HUES48 (cell line): ENCODE results near the gene SASH3.

Experiments used
- H3K27ac ChIP-seq: one replicate; pipeline ENCODE4 v1.7.0; 2013; ENCODE audit warnings: low read depth, low read length, inconsistent platforms
- H3K27me3 ChIP-seq: 2 replicates; pipeline ENCODE4 v1.6.1; 2013; ENCODE audit warnings: mild to moderate bottlenecking, low read length; ENCODE audit not compliant: control insufficient read depth, insufficient read depth
- H3K36me3 ChIP-seq: 2 replicates; pipeline ENCODE4 v1.6.1; 2013; ENCODE audit warnings: low read length; ENCODE audit not compliant: control insufficient read depth, insufficient read depth
- H3K4me1 ChIP-seq: 2 replicates; pipeline ENCODE4 v1.6.1; 2013; ENCODE audit warnings: mild to moderate bottlenecking, low read length; ENCODE audit not compliant: control insufficient read depth, insufficient read depth
- H3K4me3 ChIP-seq: 2 replicates; pipeline ENCODE4 v1.5.1; 2013; ENCODE audit warnings: mild to moderate bottlenecking, low read depth, low read length
- H3K9ac ChIP-seq: 2 replicates; pipeline ENCODE4 v1.6.1; 2013; ENCODE audit warnings: mild to moderate bottlenecking, low read depth, low read length, moderate library complexity
- H3K9me3 ChIP-seq: 2 replicates; pipeline ENCODE4 v1.6.1; 2013; ENCODE audit warnings: low read length; ENCODE audit not compliant: control insufficient read depth, insufficient read depth

The SASH3 gene

DNA sequence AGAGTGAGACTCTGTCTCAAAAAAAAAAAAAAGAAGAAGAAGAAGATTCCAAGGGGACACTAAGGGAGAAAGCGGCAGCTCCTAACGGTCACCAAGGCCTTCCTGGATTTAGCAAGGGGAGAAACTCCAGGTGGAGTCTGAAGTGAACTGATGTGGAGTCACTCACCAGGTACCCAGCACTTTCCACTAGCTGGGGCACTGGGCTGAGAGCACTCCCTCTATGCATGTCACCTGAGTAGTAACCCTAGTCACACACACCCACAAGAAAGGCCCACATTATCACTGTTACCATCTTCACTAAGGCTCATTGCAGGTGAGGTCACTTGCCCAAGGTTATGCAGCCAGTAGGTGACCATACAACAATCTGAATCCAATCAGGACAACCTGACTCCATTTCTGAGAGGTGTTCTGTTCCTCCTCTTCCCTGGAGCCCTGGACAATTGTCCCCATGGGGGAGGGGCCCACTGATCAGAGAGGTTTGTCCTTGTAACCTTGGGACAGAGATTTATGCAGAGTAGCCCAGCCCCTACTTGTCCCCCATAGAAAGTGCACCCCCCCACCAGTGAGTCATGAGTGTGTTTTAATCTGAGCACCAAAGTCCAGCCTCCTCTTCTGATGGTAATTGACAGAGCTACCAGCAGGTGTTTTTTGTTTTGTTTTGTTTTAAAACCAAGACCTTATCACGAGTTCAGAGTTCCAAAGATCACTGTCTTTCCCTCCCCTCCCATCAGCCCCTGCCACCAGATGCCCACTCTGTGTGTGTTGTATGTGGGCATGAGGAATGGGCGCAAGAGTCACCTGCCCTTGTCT lies 5.9 kb upstream of the SASH3 start:
- H3K9ac ChIP-seq: no peak overlapping the region
- H3K9me3 ChIP-seq: no peaks in the 10 kb centered on the region
- no peaks in the 10 kb centered on the region for H3K27me3 ChIP-seq
- no peak overlapping the region for H3K4me3 ChIP-seq
- no peaks in the 10 kb centered on the region for H3K36me3 ChIP-seq
- H3K27ac ChIP-seq: no peak overlapping the region
- peaks cover 6% of the 10 kb centered on the region; the same call in 1 of the 2 replicates for H3K4me1 ChIP-seq

DNA sequence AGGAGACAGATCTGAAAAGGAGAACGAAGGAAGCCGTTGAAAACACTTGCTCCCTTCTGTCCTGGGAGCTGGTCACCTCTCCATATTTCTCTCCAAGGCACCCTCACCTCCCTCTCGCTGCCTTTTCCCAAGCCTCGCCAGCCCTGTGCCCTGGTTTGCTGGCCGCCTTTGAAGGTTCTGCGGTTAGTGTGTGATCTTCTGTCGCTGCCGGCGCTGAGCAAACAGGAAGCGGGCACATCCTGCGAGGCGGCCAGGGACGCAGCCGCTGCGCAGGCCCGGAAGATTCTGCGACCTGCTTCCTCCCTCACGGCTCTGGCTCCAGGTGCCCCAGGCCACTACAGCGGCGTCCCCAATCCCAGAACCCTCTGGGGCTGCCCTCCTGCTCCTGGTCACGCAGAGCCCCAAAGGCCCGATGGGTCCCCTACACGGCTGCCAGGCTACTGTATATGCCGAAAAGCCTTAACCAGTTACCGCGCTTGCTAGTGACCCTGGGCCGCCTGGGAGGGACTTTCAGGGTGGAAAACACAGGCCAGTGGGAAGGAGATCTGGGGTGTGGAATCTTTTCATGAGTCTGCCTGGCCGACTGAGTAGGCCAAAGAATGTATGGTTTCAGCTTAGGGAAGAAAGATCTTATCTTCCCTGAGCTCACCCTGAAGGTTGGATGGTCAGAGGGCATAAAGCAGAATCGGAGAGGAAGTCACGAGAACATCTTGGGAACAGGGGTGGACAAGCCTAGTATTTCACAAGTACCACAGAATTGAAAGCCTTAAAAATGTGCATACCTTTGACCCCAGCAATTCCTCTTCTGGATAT lies 2.3 kb upstream of the SASH3 start:
- Histone ChIP-seq H3K9me3 (no peaks in the 10 kb centered on the region), H3K27ac (no peak overlapping the region), H3K9ac (no peak overlapping the region), H3K4me1 (peaks cover 6% of the 10 kb centered on the region; the same call in 1 of the 2 replicates), H3K27me3 (no peaks in the 10 kb centered on the region), H3K4me3 (no peak overlapping the region), H3K36me3 (no peaks in the 10 kb centered on the region)

DNA sequence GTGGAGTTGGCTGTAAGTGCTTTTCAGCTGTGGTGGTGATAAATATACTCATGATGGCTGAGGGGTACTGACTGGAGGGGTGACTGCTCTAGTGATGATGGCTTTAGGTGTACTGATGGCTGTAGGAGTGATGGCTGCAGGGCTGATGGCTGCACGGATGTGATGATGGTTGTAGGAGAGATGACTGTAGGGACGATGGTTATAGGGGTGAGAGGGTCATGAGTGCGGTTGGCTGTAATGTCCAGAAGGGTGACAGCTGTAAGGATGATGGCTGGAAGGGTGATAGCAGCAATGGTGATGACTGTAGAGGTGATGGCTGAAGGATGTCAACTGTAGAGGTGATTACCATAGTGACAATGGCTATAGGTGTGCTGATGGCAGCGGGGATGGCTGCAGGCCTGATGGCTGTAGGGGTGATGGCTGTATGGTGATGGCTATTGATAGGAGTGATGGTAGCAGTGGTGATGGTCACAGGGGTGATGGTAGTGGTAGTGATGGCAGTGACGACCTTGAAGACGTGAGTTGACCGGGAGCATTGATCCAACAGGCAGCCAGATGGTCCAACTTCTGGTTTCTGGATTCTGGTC lies 570 bp upstream of the SASH3 start:
- no peak overlapping the region for H3K27ac ChIP-seq
- peaks cover 6% of the 10 kb centered on the region; the same call in 1 of the 2 replicates for H3K4me1 ChIP-seq
- no peaks in the 10 kb centered on the region for H3K9me3 ChIP-seq
- 0 out of 2 replicates have a peak, but pooled peaks cover under 1% of the 10 kb centered on the region for H3K27me3 ChIP-seq
- H3K36me3 ChIP-seq: no peaks in the 10 kb centered on the region
- H3K9ac ChIP-seq: no peak overlapping the region
- H3K4me3 ChIP-seq: no peak overlapping the region

GRCh38 chrX:129780441-129781105 lies 824 bp downstream of the SASH3 start:
- Histone ChIP-seq H3K4me3 (no peak overlapping the region), H3K9ac (no peak overlapping the region), H3K36me3 (no peaks in the 10 kb centered on the region), H3K9me3 (no peaks in the 10 kb centered on the region), H3K4me1 (peaks cover 6% of the 10 kb centered on the region; the same call in 1 of the 2 replicates), H3K27me3 (0 out of 2 replicates have a peak, but pooled peaks cover 3% of the 10 kb centered on the region), H3K27ac (no peak overlapping the region)

- Histone ChIP-seq H3K9ac (no peak overlapping the region), H3K4me1 (peaks cover 6% of the 10 kb centered on the region; the same call in 1 of the 2 replicates), H3K9me3 (no peaks in the 10 kb centered on the region), H3K27ac (no peak overlapping the region), H3K27me3 (0 out of 2 replicates have a peak, but pooled peaks cover 3% of the 10 kb centered on the region), H3K4me3 (no peak overlapping the region), H3K36me3 (no peaks in the 10 kb centered on the region)
Observed at GRCh38 chrX:129781134-129781672, 1.5 kb downstream of the SASH3 start.

DNA sequence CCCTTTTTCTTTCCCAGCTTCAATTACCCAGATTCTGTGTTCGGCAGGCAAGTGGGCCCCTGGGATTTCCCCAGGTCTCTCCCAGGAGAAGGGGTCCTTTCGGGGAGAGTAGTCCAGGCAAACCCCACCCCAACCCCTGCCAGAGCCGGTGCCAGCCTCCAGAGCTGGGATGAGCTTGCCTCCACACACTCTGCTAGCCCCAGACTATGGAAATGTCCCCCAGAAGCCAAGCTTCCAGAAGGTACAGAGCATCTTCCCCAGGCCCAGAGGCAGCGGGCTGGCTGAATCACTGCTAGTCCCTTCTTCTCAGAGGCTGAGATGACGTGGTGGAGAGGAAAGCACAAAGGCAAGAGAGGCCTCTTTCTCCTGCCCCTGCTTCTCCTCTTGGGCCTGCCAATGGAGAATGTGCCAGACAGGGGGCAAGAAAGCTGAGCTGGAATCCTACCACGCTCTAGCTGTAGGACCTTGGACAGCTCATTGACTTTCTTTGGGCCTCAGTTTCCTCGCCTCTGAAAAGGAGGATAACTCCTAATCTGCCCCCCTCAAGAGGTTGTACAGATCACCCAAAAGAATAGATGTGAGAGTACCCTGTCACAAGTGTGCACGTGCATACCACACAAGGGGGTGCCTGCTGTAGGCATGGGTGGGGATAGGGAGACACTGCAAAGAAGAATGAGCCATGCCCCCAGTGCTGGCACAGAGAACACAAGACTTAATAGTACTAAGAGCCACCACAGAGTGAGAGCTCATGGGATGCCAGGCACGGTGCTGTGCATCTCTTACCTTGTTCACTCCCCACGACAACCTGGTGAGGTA lies 2.1 kb downstream of the SASH3 start:
- Histone ChIP-seq H3K27me3 (0 out of 2 replicates have a peak, but pooled peaks cover 3% of the 10 kb centered on the region), H3K36me3 (no peaks in the 10 kb centered on the region), H3K4me3 (no peak overlapping the region), H3K4me1 (peaks cover 6% of the 10 kb centered on the region; the same call in 1 of the 2 replicates), H3K9me3 (no peaks in the 10 kb centered on the region), H3K9ac (no peak overlapping the region), H3K27ac (no peak overlapping the region)

- Histone ChIP-seq H3K9ac (no peak overlapping the region), H3K4me1 (0 out of 2 replicates have a peak, but pooled peaks cover 3% of the 10 kb centered on the region), H3K4me3 (no peak overlapping the region), H3K36me3 (no peaks in the 10 kb centered on the region), H3K27me3 (0 out of 2 replicates have a peak, but pooled peaks cover 3% of the 10 kb centered on the region), H3K9me3 (no peaks in the 10 kb centered on the region), H3K27ac (no peak overlapping the region)
Observed at GRCh38 chrX:129782706-129783105, 3.0 kb downstream of the SASH3 start.

- 0 out of 2 replicates have a peak, but pooled peaks cover 3% of the 10 kb centered on the region for H3K27me3 ChIP-seq
- H3K9ac ChIP-seq: no peak overlapping the region
- H3K27ac ChIP-seq: no peak overlapping the region
- 0 out of 2 replicates have a peak, but pooled peaks cover 3% of the 10 kb centered on the region for H3K4me1 ChIP-seq
- H3K4me3 ChIP-seq: no peak overlapping the region
- no peaks in the 10 kb centered on the region for H3K9me3 ChIP-seq
- H3K36me3 ChIP-seq: no peaks in the 10 kb centered on the region
Observed at GRCh38 chrX:129783291-129783713, 3.6 kb downstream of the SASH3 start.

DNA sequence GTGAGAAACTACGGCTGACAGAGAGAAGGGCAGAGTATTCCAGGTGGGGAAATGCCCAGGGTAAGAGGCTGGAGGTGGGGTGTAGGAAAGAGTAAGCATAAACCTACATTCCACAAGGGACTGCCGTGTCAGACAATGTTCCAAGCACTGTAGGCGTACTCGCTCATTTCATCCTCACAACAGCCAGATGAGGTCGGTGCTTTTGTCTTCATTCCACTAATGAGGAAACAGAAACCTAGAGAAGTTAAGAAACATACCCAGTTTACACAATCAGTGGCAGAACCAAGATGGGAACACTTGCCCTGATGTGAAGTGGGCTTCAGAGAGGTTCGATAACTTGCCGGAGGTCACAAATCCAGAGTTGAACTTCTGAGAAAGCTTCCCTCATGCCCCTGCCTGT lies 4.6 kb downstream of the SASH3 start:
- Histone ChIP-seq H3K9ac (no peak overlapping the region), H3K9me3 (no peaks in the 10 kb centered on the region), H3K36me3 (no peaks in the 10 kb centered on the region), H3K27ac (no peak overlapping the region), H3K4me3 (no peak overlapping the region), H3K4me1 (0 out of 2 replicates have a peak, but pooled peaks cover 3% of the 10 kb centered on the region), H3K27me3 (0 out of 2 replicates have a peak, but pooled peaks cover 3% of the 10 kb centered on the region)
